Activated CD4-positive, alpha-beta T cell treated with anti-CD3 and anti-CD28 coated beads, Interleukin-2, amount 50 U/mL, for 24 hours (primary cell): Measurements from ENCODE around the gene NCS1.
"Not testable (repeated sequence)": the region's sequence is repeated elsewhere in the genome, so short reads cannot be mapped to it uniquely, and the experiment has no call there.

Experiments used
- DNase-seq, 2 donors: peaks; one replicate each; pipeline ENCODE4 v3.0.0-alpha.2; 2020; ENCODE audit warnings: low read depth in 1 of 2, low spot score in 1 of 2

The NCS1 gene

GRCh38 chr9:130236436-130236985 lies 64.3 kb downstream of the NCS1 start:
- no peak for DNase-seq

- no peak for DNase-seq
Observed at GRCh38 chr9:130237076-130237475, 64.9 kb downstream of the NCS1 start.

GRCh38 chr9:130237763-130238524 lies 65.7 kb downstream of the NCS1 start:
- no peak for DNase-seq

GRCh38 chr9:130239363-130239695 lies 67.1 kb downstream of the NCS1 start:
- DNase-seq, result no peak

DNA sequence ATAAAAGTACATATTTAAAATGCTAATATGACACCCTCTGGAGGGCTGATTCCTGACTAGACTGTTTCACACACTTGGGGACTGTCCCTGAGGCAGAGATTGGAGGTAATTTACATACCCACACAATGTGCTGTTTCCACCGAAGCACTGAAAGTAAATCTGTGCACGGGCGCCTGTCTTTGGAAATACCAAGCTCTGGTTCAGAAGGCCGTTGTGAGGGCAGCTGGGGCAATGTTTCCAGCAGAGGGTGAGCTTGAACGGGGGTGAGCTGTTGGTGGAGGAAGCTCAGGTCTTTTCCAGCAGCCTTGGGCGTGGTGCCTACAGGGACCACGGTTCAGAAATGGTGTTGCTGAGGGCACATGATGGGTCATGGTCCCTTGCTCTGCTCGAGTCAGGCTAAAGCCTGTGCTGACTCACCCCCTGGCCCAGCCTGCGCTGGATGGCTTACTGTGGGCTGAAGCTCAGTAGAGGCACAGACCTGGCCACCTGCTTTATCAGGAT lies 67.6 kb downstream of the NCS1 start:
- peak in 1 of 2 donors; percentile 66 for DNase-seq

GRCh38 chr9:130240410-130241197 lies 68.4 kb downstream of the NCS1 start:
- no peak for DNase-seq

DNA sequence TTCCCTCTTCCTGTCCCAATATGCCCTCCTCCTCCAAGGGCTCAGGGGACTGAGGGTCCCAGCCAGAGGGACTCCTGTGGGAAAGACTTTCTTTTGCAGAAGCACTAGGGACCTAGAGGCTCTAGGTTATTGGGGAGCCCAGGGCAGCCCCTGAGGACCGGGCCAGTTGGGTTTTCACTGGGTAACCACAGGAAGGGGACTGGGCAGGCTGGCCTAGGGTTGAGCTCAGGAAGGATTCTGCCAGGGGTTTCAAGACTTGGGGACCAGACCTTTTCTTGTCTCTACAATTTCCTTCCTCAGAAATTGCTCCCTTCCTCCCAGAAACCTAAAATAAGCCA lies 69.0 kb downstream of the NCS1 start:
- no peak for DNase-seq

- DNase-seq, result no peak
Observed at GRCh38 chr9:130242270-130243014, 70.2 kb downstream of the NCS1 start.

- DNase-seq, result peak; percentile 75 to 80
Observed at GRCh38 chr9:130243015-130243881, 71.0 kb downstream of the NCS1 start.

- no peak for DNase-seq
Observed at GRCh38 chr9:130243882-130244170, 71.6 kb downstream of the NCS1 start.

GRCh38 chr9:130244548-130245165 lies 72.5 kb downstream of the NCS1 start:
- no peak for DNase-seq

DNA sequence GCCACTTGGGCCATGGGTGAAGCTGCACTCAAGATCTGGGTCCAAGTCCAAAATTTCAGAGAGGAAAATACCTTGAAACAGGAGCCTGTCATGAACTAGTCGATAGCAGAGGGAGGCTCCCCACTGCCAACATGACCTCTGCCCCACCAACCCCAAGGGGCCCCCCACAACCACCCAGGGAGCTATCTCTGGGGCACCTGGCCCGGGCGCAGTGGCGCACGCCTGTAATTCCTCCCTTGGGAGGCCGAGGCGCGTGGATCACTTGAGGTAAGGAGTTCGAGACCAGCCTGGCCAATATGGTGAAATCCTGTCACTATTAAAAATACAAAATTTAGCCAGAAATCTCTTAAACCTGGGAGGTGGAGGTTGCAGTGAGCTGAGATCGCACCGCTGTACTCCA lies 73.3 kb downstream of the NCS1 start:
- no peak for DNase-seq

DNA sequence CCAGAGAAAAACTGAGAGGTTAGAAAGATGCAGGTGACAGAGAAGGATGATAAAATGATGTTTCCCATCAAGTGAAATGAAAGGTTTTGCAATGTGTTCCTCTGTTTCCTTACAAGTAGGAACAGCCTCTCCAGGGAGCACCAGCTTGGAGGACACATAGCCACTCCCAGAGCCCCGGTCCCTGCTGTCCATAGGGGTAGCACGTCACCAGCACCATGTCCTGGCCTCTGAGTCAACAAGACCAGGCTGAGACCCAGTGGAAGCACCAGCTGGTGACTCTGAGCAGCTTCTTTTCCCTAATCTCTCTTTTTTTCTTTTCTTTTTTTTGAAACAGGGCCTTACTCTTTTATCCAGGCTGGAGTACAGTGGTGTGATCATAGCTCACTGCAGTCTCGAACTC lies 73.9 kb downstream of the NCS1 start:
- DNase-seq, result no peak

DNA sequence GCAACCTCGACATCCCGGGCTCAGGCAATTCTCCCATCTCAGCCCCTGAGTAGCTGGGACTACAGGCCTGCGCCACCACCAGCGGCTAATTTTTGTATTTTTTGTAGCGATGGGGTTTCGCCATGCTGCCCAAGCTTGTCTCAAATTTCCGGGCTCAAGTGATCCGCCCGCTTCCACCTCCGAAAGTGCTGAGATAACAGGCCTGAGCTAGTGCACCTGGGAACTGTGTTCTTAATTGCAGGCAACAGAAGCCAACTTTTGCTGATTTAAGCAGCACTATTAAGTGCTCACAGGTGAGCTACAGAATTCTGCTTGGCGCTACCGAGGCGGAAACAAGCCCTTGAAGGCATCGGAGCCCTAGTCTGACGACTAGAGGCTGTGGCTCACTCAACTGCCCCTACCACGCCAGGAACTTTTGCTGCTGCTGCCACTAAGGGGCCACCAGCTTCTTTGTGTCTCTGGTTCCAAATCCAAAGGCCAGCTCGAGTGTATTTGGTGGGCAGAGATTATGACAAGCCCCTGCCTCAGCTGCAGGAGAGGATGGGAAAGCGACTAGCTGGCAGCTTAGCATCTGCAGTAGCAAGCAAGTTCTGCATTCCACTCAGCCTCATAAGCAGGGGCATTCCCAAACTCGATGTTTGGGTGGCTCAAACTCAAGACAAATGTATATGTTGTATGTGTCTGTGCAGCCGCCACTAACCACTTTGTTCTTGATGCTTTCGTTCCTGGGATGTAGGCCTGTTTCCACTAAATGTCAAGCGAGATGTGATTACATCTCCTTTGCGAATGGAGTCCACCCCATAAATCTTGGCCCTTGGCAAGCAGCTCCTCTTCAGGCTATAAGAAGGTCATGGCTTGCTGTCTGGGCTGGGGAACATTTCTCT lies 82.8 kb downstream of the NCS1 start:
- DNase-seq, result no peak

DNA sequence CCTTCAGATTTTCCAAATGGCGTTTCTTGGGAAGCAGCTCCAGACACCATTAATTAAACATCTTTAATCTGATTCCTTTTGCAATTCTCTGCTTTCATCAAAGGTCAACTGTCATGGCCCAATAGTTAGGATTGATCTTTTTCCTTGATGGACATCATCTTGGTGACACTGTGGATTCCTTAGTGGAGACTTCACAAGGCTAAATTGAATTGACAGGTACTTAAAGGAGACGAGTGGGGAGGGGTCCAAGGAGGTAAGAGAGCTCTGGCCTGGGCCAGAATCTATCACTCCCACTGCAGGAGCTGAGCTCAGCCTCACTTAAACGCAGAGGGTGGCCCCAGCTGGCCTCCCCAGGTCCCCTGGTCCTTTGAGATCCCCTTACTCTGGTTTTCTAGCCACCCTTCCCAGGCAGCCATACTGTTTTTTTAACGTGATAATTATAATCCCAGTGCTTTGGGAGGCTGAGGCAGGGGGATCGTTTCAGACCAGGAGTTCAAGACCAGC lies 83.5 kb downstream of the NCS1 start:
- DNase-seq, result no peak

GRCh38 chr9:130256644-130257043 lies 84.4 kb downstream of the NCS1 start:
- no peak for DNase-seq

DNA sequence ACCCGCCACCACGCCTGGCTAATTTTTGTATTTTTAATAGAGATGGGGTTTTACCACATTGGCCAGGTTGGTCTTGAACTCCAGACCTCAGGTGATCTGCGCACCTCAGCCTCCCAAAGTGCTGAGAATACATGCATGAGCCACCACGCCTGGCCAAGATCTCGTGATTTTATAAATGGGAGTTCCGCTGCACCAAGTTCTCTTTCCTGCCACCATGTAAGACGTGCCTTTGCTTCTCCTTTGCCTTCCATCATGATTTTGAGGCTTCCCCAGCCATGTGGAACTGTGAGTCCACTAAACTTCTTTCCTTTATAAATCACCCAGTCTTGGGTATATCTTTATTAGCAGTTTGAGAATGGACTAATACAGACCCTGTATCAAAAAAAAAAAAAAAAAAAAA lies 85.9 kb downstream of the NCS1 start:
- DNase-seq, result not testable (repeated sequence)

- DNase-seq, result no peak
Observed at GRCh38 chr9:130259044-130259443, 86.8 kb downstream of the NCS1 start.
